ENCODE results near the gene HECW1. TPM values are rescaled to one million over a fixed set of nuclear protein-coding genes. Genes with fewer than 3 reads are reported as not detected.
A peak's percentile ranks its signal among the peaks of the same experiment; 100 is the strongest.

HECW1 gene
- total RNA-seq, 1 experiment from 2014 or later: 18.3 TPM

GRCh38 chr7:43364391-43364790, 251.9 kb downstream of the HECW1 start:
- no peak for DNase-seq (ENCODE audit: low read depth)

DNA sequence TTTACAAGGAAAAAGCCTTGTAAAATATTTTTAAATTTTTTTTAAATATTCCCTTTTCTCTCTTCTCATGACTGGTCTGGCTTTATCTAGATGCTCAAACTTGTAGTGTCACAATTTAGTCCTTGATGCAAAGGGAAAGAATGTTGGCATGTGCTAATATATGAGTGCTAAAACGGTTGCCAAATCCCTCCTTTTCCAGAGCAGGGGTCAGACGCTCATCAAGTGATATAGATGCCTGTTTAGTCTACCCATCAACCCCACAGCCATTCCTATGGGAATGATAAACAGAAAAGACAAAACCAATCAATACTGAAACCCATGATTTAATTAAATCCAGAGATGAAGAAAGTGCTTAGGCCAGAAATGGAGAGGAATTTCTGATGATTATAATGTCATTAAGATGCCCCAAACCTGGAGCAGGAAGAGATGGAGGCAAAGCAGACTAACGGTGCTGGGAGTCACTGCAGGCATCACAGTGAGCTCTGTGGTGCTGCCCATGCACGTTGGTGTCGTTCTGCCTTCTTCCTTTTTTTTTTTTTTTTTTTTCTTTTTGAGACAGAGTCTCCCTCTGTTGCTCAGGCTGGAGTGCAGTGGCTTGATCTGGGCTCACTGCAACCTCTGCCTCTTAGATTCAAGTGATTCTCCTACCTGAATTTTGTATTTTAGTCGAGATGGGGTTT, 260.4 kb downstream of the HECW1 start:
- DNase-seq (ENCODE audit: low read depth): no peak

DNA sequence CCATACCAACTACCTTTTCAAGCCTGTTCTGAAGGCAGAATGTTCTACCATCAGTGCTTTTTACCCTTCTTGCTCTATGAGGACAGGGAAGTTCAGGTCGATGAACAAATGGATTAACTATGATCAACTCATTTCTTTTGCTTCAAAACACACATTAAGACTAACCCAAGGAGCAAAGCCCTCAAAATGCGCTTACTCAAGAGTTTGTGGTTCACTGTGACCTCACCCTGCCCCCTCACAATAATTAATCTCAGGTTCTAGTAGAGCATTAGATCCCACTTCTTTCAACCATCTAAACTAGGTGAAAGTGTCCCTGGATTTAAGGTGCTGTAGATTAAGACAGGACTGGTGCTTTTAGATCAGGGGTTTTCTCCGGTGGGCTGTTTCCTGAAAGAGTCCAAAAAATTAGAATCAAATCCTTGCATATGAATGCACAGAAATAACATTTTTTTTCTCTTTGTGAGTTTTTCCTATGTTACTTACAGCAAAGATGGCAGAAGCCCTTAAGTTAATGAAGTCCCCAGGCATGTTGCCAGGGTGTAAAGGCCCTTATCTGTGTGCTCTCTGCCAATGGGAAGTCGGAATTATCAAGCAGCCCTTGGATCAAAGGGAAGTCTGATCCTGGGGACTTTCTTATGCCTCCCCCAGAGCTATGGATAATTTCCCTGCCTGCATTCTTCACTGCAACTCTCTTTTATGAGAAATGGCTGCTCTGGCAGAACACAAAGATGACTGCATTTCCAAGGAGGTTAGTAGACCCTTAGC, 264.9 kb downstream of the HECW1 start:
- no peak for DNase-seq (ENCODE audit: low read depth)

DNA sequence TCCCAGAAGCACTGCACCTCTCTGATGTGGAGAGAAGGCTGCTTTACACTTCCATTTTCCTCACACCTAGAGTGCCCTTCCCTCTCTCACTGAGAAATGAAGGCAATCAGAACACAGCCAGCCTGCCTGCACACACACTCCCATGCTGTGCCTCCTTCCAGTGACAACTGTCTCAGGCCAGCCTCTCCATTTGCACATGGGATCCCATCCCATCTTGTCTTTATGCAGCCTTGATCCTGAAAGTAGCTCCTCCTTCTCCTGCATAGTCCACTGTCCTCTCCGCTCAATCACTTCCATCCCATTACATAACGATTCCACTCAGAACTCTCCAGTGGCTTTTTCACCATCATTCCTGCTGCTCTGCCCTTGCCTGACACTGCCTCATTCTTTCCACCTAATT, 266.8 kb downstream of the HECW1 start:
- no peak for DNase-seq (ENCODE audit: low read depth)

DNA sequence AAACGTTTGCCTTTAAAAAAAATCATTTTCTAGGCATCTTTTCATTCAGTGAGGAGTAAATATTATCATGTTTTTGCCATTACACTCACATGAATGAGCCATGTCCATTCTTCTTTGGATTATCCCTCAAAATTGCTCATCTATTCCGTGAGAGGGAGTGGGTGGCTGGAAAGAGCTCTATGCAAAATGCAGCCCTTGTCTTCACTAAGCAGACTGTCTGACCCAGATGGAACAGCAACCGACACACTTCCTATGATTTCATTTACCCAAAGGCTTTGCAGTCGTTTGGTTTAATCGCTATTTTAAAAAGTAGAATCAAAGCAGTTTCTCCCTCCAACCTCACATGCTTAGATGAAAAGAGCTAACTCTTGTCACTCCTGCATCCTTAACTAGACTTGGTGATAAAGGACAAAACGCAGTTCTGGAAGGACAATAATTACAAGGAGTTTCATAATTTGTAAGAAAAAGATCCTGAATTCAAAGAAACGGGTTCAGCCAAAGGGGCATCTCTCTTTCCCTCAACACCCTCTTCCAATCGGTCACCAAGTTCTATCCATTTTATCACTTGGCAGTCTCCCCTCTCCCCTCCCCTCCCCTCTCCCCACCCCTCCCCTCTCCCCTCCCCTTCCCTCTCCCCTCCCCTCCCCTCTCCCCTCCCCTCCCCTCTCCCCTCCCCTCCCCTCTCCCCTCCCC, 272.3 kb downstream of the HECW1 start:
- DNase-seq (ENCODE audit: low read depth): peak; percentile 49

DNA sequence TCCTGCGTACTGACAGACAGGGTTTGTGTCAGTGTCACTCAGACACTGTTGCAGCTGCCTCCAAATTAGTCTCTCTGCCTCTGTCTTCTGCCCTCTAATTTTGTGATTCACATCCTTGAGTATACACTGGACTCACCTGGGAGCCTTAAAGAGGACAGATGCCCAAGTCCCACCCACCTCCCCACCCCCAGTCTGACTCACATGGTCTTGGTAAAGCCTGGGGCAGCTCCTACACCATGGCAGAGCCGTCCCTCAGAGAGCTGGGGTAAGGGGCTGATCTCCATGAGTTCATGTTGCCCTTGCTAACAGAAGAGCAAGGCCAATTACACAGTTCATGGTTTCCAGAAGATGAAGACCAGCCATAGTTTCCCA, 272.8 kb downstream of the HECW1 start:
- no peak for DNase-seq (ENCODE audit: low read depth)

GRCh38 chr7:43385856-43386255, 273.4 kb downstream of the HECW1 start:
- DNase-seq (ENCODE audit: low read depth): peak; percentile 63

DNA sequence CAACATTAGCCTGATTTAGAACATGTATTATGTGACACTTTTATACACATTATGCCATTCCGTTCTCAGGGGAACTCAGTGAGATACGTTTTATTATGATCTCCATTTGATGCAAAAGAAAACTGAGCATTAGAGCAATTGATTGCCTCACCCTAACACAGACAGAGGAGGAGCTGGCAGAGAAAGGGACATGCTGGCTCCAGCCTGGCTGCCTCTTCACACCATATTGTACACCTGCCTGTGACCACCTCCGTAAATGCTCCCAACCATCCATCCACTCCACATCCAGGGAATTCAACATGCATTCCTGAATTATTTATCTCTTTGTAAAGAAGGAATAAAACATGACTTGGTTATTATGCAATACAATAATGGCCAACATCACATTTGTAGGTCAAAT, 275.5 kb downstream of the HECW1 start:
- no peak for DNase-seq (ENCODE audit: low read depth)

GRCh38 chr7:43390576-43390975, 278.1 kb downstream of the HECW1 start:
- no peak for DNase-seq (ENCODE audit: low read depth)

DNA sequence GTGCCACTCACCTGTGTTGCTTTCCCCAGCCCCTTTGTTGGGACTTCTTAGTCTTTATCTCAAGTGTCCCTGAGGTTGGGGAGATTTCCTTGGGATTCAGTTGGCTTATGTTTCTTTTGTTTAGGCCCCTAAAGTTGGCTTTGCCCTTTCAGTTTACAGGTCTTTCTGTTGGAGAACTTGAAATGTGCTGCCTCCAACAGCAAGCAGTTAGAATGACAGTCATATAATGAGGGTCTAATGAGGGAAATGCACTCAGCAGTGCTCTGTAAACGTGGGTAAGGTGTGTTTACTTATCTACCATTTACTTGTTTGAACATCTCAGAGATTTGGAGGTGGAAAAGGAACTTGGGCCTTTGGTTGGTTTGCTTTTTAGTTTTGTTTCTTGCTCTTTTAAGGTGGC, 279.1 kb downstream of the HECW1 start:
- no peak for DNase-seq (ENCODE audit: low read depth)

GRCh38 chr7:43392638-43393330, 280.3 kb downstream of the HECW1 start:
- no peak for DNase-seq (ENCODE audit: low read depth)

DNA sequence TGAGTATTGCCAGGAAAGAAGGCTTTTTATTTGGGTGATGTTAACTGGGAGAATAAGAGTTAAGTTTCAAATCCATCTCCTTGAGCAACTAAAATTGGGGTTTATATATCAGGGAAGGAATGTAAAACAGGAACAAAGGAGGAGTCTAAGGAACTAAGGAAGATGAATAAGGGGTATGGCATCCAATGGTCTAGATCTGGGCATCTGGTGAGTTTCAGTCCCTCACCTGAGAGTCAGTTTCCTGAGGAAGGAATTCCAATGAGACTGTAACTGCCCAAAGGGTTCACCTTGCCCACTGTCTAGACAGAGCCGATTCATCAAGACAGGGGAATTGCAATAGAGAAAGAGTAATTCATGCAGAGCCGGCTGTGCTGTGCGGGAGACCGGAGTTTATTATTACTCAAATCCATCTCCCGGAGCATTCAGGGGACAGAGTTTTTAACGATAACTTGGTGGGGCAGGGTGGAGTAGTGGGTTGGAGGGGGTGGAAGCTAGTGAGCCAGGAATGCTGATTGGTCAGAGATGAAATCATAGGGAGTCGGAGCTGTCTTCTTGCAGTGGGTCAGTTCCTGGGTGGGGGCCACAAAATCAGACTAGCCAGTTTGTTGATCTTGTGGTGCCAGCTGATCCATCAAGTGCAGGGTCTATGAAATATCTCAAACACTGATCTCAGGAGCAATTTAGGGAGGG, 282.1 kb downstream of the HECW1 start:
- peak; percentile 41 for DNase-seq (ENCODE audit: low read depth)

GRCh38 chr7:43395351-43395750, 282.9 kb downstream of the HECW1 start:
- DNase-seq (ENCODE audit: low read depth): no peak

GRCh38 chr7:43396187-43396740, 283.8 kb downstream of the HECW1 start:
- DNase-seq (ENCODE audit: low read depth): no peak

- DNase-seq (ENCODE audit: low read depth): no peak
Observed at GRCh38 chr7:43398831-43399230, 286.4 kb downstream of the HECW1 start.

DNA sequence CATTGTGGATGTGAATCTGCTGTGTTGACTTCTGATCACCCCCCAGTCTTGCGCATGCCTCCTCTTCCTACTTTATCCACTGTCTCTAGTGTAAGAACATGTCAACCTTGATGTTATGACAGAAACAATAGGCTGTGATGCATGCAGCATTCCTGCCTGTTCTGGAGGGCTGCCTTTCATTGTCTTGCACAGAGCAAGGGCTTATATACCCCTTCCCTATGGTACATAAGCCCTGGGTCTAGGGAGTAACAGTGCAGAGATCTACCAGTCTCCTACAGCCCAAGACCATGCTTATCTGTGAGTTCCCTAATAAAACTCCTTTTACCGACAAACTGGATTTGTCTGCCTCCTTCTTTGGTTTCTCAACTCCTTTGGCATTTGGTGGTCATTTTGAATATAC, 293.5 kb downstream of the HECW1 start:
- no peak for DNase-seq (ENCODE audit: low read depth)

DNA sequence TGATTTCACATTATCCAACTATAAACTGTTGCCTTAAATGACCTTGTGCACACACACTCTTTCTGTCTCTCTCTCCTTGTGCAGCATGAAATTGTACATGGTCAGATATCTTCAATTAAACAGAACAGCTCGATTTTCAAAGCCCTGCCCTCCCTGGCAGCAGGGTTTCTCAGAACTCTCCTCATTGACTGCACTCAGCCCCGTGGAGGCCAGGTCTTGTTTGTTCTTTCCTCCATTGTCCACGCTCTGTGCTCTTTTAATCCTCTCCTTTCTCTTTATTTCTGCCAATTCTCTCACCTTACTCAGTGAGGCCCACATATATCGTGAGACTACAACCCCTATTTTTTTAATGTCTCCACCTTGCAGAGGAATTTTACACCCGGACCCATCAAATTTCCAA, 294.5 kb downstream of the HECW1 start:
- no peak for DNase-seq (ENCODE audit: low read depth)

GRCh38 chr7:43408981-43409380, 296.5 kb downstream of the HECW1 start:
- no peak for DNase-seq (ENCODE audit: low read depth)

DNA sequence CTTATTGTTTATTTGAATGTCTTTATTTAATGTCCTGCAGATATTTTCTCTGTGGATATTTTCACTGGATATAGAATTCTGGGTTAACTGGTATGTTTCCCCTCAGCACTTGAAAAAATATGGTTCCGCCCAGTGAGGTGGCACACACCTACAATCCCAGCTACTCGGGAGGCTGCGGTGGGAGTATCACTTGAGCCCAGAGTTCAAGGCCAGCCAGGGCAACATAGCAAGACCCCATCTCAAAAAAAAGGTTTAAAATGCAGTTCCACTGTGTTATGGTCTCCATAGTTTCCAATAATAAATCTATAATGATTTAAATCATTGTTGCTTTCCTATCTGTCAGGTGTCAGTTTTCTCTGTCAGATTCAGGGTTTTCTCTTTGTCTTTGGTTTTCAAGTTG, 305.0 kb downstream of the HECW1 start:
- no peak for DNase-seq (ENCODE audit: low read depth)

- DNase-seq (ENCODE audit: low read depth): peak; percentile 24
Observed at GRCh38 chr7:43430411-43430810, 318.0 kb downstream of the HECW1 start.

- DNase-seq (ENCODE audit: low read depth): peak; percentile 70
Observed at GRCh38 chr7:43431020-43431595, 318.7 kb downstream of the HECW1 start.
